ENCODE data around the gene PRKD3.
A peak's percentile ranks its signal among the peaks of the same experiment; 100 is the strongest.

PRKD3 gene

GRCh38 chr2:37326285-37326684 is 1.7 kb upstream of the PRKD3 start:
- TF ChIP-seq POLR2AphosphoS5 (IDR thresholded peaks at IDR 0.05; ENCODE audit: low read depth, low read length) (no peak), FOXP2 (optimal IDR thresholded peaks at IDR 0.05; ENCODE audit: borderline replicate concordance, extremely low read depth, extremely low read length, insufficient read depth) (no peak), TAF1 (IDR thresholded peaks at IDR 0.05; ENCODE audit: borderline replicate concordance, insufficient read depth, low read length) (no peak), SIN3A (IDR thresholded peaks at IDR 0.05; ENCODE audit: borderline replicate concordance, insufficient read depth, low read length) (no peak), REST (IDR thresholded peaks at IDR 0.05; ENCODE audit: insufficient read depth in 1 of 2, low read depth in 2 of 2, low read length in 2 of 2) (no peak)

- TF ChIP-seq SIN3A (IDR thresholded peaks at IDR 0.05; ENCODE audit: borderline replicate concordance, insufficient read depth, low read length), result no peak
- TF ChIP-seq POLR2AphosphoS5 (IDR thresholded peaks at IDR 0.05; ENCODE audit: low read depth, low read length), result no peak
- no peak for TF ChIP-seq REST (IDR thresholded peaks at IDR 0.05; ENCODE audit: insufficient read depth in 1 of 2, low read depth in 2 of 2, low read length in 2 of 2)
- no peak for TF ChIP-seq TAF1 (IDR thresholded peaks at IDR 0.05; ENCODE audit: borderline replicate concordance, insufficient read depth, low read length)
- no peak for TF ChIP-seq FOXP2 (optimal IDR thresholded peaks at IDR 0.05; ENCODE audit: borderline replicate concordance, extremely low read depth, extremely low read length, insufficient read depth)
These were observed 1.0 kb upstream of the PRKD3 start for GRCh38 chr2:37325625-37326071.

- TF ChIP-seq POLR2AphosphoS5 (IDR thresholded peaks at IDR 0.05; ENCODE audit: low read depth, low read length) (peak; percentile 54; the same call in 1 of the 2 replicates), SIN3A (IDR thresholded peaks at IDR 0.05; ENCODE audit: borderline replicate concordance, insufficient read depth, low read length) (no peak)
These were observed 172 bp downstream of the PRKD3 start for GRCh38 chr2:37324536-37324785.

GRCh38 chr2:37323781-37324535 is 675 bp downstream of the PRKD3 start:
- 0 out of 2 replicates have a peak, but pooled peaks have one; percentile 16 for TF ChIP-seq TAF1 (IDR thresholded peaks at IDR 0.05; ENCODE audit: borderline replicate concordance, insufficient read depth, low read length)
- no peak for TF ChIP-seq POLR2AphosphoS5 (IDR thresholded peaks at IDR 0.05; ENCODE audit: low read depth, low read length)

- TF ChIP-seq POLR2AphosphoS5 (IDR thresholded peaks at IDR 0.05; ENCODE audit: low read depth, low read length) (no peak), FOXP2 (optimal IDR thresholded peaks at IDR 0.05; ENCODE audit: borderline replicate concordance, extremely low read depth, extremely low read length, insufficient read depth) (no peak), REST (IDR thresholded peaks at IDR 0.05; ENCODE audit: insufficient read depth in 1 of 2, low read depth in 2 of 2, low read length in 2 of 2) (no peak), TAF1 (IDR thresholded peaks at IDR 0.05; ENCODE audit: borderline replicate concordance, insufficient read depth, low read length) (0 out of 2 replicates have a peak, but pooled peaks have one; percentile 6), SIN3A (IDR thresholded peaks at IDR 0.05; ENCODE audit: borderline replicate concordance, insufficient read depth, low read length) (no peak)
These were observed 1.4 kb downstream of the PRKD3 start for GRCh38 chr2:37323176-37323780.

- TF ChIP-seq FOXP2 (optimal IDR thresholded peaks at IDR 0.05; ENCODE audit: borderline replicate concordance, extremely low read depth, extremely low read length, insufficient read depth) (no peak), POLR2AphosphoS5 (IDR thresholded peaks at IDR 0.05; ENCODE audit: low read depth, low read length) (no peak), SIN3A (IDR thresholded peaks at IDR 0.05; ENCODE audit: borderline replicate concordance, insufficient read depth, low read length) (no peak), REST (IDR thresholded peaks at IDR 0.05; ENCODE audit: insufficient read depth in 1 of 2, low read depth in 2 of 2, low read length in 2 of 2) (no peak)
These were observed 2.3 kb downstream of the PRKD3 start for GRCh38 chr2:37322368-37322767.
